Forelimb muscle (tissue), 1 donor: ENCODE measurements around the gene RFC3. TPM values are rescaled to one million over a fixed set of nuclear protein-coding genes. Genes with fewer than 3 reads are reported as not detected.
"Not testable (repeated sequence)": the region's sequence is repeated elsewhere in the genome, so short reads cannot be mapped to it uniquely, and the experiment has no call there.

ENCODE experiments used
- DNase-seq: peaks from one replicate; pipeline ENCODE4 v3.0.0-alpha.2; 2013; ENCODE audit warnings: low read depth
- polyA plus RNA-seq: library from polyadenylated mRNA; unstranded; fragments of 120-200 nt; gene quantifications from one replicate; pipeline ENCODE4 v1.2.1, GENCODE V29; 2013; ENCODE audit not compliant: insufficient read length

The RFC3 gene
- polyA plus RNA-seq = 10.9 TPM

GRCh38 chr13:33817901-33818706, at the start of gene RFC3:
Gene RFC3 (plus strand): TSS chr13:33818149. CDS start chr13:33818179, 30 bp downstream.
- peak; percentile 95 for DNase-seq

GRCh38 chr13:33771296-33771695, 46.7 kb upstream of the RFC3 start:
- no peak for DNase-seq

- DNase-seq = no peak
Measured at GRCh38 chr13:33773790-33774462, 44.0 kb upstream of the RFC3 start.

GRCh38 chr13:33775339-33776108, 42.4 kb upstream of the RFC3 start:
- DNase-seq = no peak

GRCh38 chr13:33776239-33776881, 41.6 kb upstream of the RFC3 start:
- DNase-seq = no peak

GRCh38 chr13:33782631-33783030, 35.3 kb upstream of the RFC3 start:
- DNase-seq = no peak

GRCh38 chr13:33783212-33783611, 34.7 kb upstream of the RFC3 start:
- not testable (repeated sequence) for DNase-seq

GRCh38 chr13:33784738-33785137, 33.2 kb upstream of the RFC3 start:
- DNase-seq = no peak

GRCh38 chr13:33785384-33785783, 32.6 kb upstream of the RFC3 start:
- DNase-seq = no peak

GRCh38 chr13:33787051-33787591, 30.8 kb upstream of the RFC3 start:
- no peak for DNase-seq

GRCh38 chr13:33789066-33789606, 28.8 kb upstream of the RFC3 start:
- no peak for DNase-seq

- no peak for DNase-seq
Measured at GRCh38 chr13:33789739-33790138, 28.2 kb upstream of the RFC3 start.

GRCh38 chr13:33793726-33794125, 24.2 kb upstream of the RFC3 start:
- DNase-seq = no peak

- DNase-seq = no peak
Measured at GRCh38 chr13:33794576-33794975, 23.4 kb upstream of the RFC3 start.

GRCh38 chr13:33796095-33796494, 21.9 kb upstream of the RFC3 start:
- no peak for DNase-seq

GRCh38 chr13:33797622-33798021, 20.3 kb upstream of the RFC3 start:
- peak; percentile 41 for DNase-seq

GRCh38 chr13:33798023-33798422, 19.9 kb upstream of the RFC3 start:
- DNase-seq = no peak

- DNase-seq = peak; percentile 14
Measured at GRCh38 chr13:33799950-33800592, 17.9 kb upstream of the RFC3 start.

- no peak for DNase-seq
Measured at GRCh38 chr13:33800646-33801186, 17.2 kb upstream of the RFC3 start.

- no peak for DNase-seq
Measured at GRCh38 chr13:33806470-33807248, 11.3 kb upstream of the RFC3 start.
